ENCODE results near the gene MR1.

The MR1 gene

GRCh38 chr1:181033799-181034451 is at the start of gene MR1:
MR1 (plus strand) TSS chr1:181033983; CDS start chr1:181034008, 25 bp downstream.
- no peak for DNase-seq (ENCODE audit: low read depth in 2 of 2)

DNA sequence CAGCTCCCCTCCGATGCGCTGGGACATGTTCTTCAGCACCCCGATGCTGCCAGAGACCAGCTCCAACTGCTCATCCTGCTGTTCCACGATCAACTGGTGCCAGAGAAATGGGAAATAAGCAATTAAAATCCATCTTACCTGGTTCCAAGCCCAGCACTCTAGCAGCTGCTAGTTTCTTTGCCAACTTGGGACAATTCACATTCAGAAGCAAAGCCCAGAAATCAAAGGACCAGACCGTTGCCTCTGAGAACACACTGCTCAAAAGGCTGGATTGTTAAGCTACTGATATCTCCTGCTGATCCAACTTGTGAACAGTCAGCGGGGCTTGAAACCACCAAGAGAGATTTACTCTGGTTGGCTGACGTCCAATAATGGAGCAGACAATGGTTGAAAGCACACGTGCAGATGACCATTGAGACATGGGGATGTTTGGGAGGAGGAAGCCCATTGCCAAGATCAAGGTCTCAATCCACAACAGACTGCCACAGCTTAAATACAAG is 45.5 kb upstream of the MR1 start:
- DNase-seq (ENCODE audit: low read depth in 2 of 2) = no peak

DNA sequence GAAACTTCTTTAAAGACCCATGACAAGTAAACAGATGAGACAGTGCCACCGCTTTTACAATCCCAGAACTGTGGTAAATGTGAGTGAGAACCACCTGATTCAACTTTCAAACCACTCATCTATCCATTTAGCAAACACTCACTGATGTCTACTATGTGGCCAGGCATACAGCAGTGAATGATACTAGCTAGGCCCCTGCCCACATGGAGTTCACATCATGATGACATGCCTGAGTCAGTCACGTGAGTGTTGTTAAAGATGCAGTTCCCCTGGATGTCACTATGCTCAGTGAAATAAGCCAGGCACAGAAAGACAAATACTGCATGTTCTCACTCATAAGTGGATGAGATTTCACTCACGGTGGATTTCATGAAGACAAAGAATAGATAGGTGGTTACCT is 39.5 kb upstream of the MR1 start:
- no peak for DNase-seq (ENCODE audit: low read depth in 2 of 2)

GRCh38 chr1:180997843-180998504 is 35.8 kb upstream of the MR1 start:
- DNase-seq (ENCODE audit: low read depth in 2 of 2) = no peak

- no peak for DNase-seq (ENCODE audit: low read depth in 2 of 2)
These were observed 32.5 kb upstream of the MR1 start for GRCh38 chr1:181001091-181001780.

DNA sequence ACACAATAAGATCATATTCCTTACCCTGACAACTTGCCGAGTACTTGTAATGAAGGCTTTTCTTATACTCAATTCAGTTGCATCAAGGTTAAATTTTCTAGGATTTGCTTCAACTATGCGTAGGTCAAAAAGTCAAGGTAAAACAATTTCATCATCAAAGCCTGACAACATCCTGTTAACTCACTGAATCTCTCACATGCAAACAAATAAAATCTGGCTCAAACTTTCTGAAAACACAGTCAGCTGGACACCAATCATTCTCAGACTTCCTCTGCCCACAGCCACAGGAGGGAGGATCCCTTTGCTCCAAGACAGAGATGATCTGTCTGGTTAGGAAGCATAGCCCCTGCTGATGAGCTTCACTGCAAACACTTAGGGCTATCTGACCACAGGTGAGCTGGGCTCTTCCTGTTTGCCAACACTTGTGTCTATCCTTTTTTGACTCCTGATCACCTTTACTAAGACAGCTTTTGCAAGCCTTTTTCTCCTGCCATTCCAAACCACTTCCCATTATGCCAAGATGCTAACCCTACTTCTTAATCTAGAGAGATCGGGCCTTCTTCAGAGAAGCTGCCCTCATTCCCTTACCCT is 31.1 kb upstream of the MR1 start:
- DNase-seq (ENCODE audit: low read depth in 2 of 2) = no peak

DNA sequence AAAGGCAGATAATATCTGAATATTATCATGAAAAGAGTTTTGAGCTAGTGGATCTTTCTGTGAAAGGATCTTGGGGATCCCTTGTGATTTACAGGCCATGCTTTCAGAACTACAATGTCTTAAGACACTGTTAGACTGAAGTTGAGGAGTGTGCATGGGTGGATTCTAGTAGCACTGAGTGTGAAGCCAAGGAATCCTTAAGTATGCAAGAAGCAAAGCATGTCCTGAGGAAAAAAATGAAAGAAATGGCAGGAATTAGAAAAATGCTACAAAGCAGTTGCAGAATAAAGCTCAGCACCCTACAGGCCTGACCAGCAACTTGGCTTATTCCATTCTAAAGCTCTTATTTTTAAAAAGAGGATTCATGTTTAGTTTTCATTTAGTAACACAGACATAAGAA is 23.0 kb upstream of the MR1 start:
- DNase-seq (ENCODE audit: low read depth in 2 of 2) = no peak

GRCh38 chr1:181011301-181012202 is 22.2 kb upstream of the MR1 start:
- DNase-seq (ENCODE audit: low read depth in 2 of 2) = no peak

GRCh38 chr1:181012203-181012745 is 21.5 kb upstream of the MR1 start:
- no peak for DNase-seq (ENCODE audit: low read depth in 2 of 2)

GRCh38 chr1:181013144-181013543 is 20.6 kb upstream of the MR1 start:
- DNase-seq (ENCODE audit: low read depth in 2 of 2) = no peak

DNA sequence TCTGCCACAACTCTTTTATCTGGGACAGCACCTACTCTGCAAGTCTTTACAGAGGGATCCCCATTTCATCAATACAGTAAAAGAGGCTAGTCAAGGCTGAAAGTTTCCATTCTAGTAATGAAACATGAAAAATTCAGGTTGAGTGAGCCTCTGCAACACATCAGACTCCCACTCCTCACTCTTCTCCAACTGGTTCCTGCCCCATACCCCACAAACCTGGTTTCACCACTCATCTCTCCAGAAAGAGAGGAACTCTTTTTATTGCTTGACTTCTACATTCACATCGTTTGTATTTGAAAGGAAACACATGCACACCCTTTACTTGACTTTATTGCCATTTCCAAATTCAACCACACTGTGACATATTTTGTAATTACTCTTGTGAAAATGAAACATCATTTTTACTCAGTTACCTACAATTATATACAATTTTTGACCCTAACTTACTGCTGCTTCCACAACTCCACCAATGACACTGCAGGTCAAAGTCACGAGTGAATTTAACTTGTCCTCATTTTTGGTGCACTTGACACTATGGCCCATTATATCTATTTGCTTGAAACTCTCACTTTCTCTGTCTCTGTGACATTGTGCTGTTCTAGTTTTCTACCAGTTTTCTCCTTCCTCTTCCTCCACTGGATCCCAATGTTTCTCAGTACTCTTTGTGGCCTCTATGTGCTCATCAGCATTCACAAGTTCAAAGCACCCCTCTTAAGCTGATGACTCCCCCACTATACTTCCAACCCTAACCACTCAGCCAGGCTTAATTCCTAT is 19.1 kb upstream of the MR1 start:
- no peak for DNase-seq (ENCODE audit: low read depth in 2 of 2)

- DNase-seq (ENCODE audit: low read depth in 2 of 2) = no peak
These were observed 18.6 kb upstream of the MR1 start for GRCh38 chr1:181015251-181015615.

GRCh38 chr1:181016563-181016962 is 17.2 kb upstream of the MR1 start:
- no peak for DNase-seq (ENCODE audit: low read depth in 2 of 2)

DNA sequence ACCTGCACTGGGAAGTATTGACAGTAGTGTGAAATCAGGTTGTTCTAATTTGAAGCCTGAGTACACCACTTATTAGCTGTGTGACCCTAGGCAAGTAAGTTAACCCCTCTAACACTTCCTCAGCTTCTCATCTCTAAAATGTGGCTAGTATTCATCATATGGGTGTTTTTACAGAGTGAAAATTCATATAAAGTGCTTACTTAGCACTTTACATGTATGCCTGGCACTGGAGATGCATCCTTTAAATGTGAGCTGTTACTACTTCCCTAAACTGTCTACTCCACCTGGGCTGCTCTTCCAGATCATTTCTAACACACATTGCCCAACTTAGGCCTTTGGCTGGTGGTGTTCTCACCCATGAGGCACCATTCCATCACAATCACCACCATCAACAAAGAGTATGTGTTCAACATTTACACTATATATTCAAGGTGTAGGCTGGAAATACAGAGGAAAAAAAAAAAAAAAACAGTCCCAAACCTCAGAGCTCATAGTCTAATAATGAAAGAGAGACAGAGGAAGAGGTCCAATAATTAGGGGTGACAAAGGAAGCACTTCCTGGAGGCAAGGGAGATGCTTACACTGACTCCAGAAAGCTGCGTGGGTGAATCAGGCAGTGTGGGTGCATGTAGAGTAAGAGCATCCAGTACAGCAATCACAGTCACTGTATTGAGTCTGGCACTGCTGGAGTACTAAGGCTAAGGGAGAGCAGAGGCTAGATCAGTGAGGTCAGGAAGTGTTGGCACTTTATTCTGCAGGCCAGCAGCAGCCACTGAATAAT is 14.7 kb upstream of the MR1 start:
- DNase-seq (ENCODE audit: low read depth in 2 of 2) = no peak

GRCh38 chr1:181021159-181021558 is 12.6 kb upstream of the MR1 start:
- DNase-seq (ENCODE audit: low read depth in 2 of 2) = no peak

GRCh38 chr1:181021811-181022434 is 11.9 kb upstream of the MR1 start:
- peak; percentile 36 to 61 for DNase-seq (ENCODE audit: low read depth in 2 of 2)

DNA sequence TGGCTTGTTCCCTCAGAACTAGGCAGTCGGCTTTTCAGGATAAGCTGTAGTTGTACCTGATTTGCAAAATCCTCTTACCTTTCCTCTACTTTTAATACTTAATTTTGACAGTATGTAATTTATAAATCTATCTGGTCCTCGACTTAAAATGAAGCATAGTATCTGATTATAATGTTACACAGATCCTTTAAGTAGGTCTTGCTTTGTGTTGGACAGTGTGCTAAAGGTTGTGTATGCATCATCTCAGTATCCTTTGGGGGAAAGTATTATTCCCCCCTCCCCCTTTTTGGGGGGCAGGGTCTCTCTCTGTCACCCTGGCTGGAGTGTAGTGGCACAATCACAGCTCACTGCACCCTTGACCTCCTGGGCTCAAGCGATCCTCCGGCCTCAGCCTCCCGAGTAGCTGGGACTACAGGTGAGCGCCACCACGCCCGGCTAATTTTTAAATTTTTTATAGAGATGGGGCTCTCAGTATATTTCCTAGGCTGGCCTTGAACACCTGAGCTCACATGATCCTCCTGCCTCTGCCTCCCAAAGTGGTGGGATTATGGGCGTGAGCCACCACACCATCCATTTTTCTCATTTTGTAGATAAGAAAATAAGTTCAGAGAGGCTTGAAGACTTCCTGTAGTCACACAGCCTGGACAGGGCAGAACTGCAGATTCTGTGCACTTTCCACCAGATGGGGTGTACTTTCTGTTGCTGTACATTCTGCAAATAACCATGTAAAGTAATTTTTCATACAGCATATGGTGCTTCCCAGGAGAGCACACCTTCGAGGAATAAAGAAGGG is 10.3 kb upstream of the MR1 start:
- DNase-seq (ENCODE audit: low read depth in 2 of 2) = no peak

GRCh38 chr1:181028196-181028595 is 5.6 kb upstream of the MR1 start:
- no peak for DNase-seq (ENCODE audit: low read depth in 2 of 2)
